ENCODE results near the gene ATP6V0A4. TPM values are rescaled to one million over a fixed set of nuclear protein-coding genes. Genes with fewer than 3 reads are reported as not detected.

Gene ATP6V0A4
- total RNA-seq, 6 experiments from 2014 or later = not detected

DNA sequence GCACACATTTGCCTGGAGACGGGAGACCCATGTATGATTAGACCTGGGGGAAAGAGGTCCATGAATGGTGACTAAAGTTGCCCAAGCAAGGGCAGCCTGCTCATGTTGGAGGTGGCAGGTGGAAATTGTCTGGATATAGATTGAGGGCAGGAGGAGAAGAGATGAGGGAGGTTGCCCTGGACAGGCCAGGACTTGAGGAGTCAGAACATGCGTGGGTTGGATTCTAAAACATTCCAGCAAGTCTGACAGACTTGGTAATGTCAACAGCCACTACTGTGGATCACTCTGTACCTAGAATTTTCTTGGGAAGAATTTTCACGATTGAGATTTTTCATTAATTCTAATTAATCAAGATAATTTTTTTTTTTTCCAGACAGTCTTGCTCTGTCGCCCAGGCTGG lies 77.7 kb downstream of the ATP6V0A4 start:
- Histone ChIP-seq H3K9me3 (no peaks in the 10 kb centered on the region), H3K27ac (no peak overlapping the region), H3K36me3 (no peaks in the 10 kb centered on the region), H3K4me3 (no peak overlapping the region), H3K27me3 (no peaks in the 10 kb centered on the region), H3K4me1 (no peaks in the 10 kb centered on the region)
- DNase-seq (no peak), ATAC-seq (no peak)
- intact Hi-C loops (cut with DNase I) = no loop called here
- no peak for TF ChIP-seq POLR2A (IDR thresholded peaks at IDR 0.05)
- TF ChIP-seq, protein P1, sequence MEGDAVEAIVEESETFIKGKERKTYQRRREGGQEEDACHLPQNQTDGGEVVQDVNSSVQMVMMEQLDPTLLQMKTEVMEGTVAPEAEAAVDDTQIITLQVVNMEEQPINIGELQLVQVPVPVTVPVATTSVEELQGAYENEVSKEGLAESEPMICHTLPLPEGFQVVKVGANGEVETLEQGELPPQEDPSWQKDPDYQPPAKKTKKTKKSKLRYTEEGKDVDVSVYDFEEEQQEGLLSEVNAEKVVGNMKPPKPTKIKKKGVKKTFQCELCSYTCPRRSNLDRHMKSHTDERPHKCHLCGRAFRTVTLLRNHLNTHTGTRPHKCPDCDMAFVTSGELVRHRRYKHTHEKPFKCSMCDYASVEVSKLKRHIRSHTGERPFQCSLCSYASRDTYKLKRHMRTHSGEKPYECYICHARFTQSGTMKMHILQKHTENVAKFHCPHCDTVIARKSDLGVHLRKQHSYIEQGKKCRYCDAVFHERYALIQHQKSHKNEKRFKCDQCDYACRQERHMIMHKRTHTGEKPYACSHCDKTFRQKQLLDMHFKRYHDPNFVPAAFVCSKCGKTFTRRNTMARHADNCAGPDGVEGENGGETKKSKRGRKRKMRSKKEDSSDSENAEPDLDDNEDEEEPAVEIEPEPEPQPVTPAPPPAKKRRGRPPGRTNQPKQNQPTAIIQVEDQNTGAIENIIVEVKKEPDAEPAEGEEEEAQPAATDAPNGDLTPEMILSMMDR (IDR thresholded peaks at IDR 0.05) = no peak
- 75% methylated on average over 3 of the region's 4 CpGs for WGBS (ENCODE audit: insufficient coverage, low coverage, low lambda C conversion rate, missing lambda C conversion rate)

DNA sequence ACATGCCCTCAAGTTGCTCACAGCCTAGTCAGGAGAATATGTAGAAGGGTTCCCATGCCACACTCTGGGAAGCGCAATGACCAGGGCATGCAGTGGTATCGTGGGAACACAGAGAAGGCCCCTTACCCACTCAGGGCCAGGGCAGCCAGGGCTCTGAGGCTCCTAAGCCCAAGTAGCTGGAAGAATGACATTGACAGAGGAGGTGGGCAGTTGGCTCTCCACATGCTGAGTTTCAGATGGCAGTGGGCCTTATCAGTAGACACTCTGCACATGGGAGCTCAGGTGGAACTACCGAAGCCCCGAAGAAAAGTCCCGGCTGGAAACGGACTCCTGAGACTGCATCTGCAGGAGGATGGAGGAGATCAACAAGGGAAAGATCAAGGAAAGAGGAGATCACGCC lies 81.1 kb downstream of the ATP6V0A4 start:
- no peaks in the 10 kb centered on the region for H3K4me1 ChIP-seq
- no peaks in the 10 kb centered on the region for H3K27me3 ChIP-seq
- intact Hi-C loops (cut with DNase I) = no loop called here
- ATAC-seq (no peak), DNase-seq (no peak)
- no peak overlapping the region for H3K4me3 ChIP-seq
- TF ChIP-seq, protein P1 (IDR thresholded peaks at IDR 0.05) = no peak
- no peak for TF ChIP-seq POLR2A (IDR thresholded peaks at IDR 0.05)
- H3K36me3 ChIP-seq = no peaks in the 10 kb centered on the region
- WGBS (ENCODE audit: insufficient coverage, low coverage, low lambda C conversion rate, missing lambda C conversion rate) = 80% methylated on average over 4 of the region's 7 CpGs
- H3K27ac ChIP-seq = no peak overlapping the region
- no peaks in the 10 kb centered on the region for H3K9me3 ChIP-seq

DNA sequence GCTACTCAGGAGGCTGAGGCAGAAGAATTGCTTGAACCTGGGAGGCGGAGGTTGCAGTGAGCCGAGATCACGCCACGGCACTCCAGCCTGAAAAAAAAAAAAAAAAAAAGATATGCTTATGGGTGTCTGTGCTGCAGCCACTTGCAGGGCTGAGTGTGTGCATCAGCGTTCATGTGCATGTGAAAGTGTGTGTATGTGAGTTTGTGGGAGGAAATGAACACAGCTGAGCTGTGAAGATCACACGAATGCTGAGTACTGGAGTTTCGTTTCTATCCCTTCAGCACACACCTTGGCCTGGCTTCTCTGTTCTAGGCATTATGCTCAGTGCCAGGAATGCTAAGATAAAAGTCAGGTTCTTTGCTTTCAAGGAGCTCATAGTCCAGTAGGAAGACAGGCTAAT lies 84.8 kb downstream of the ATP6V0A4 start:
- ATAC-seq (no peak), DNase-seq (no peak)
- Histone ChIP-seq H3K36me3 (no peaks in the 10 kb centered on the region), H3K4me1 (no peaks in the 10 kb centered on the region), H3K27me3 (no peaks in the 10 kb centered on the region), H3K27ac (no peak overlapping the region), H3K9me3 (no peaks in the 10 kb centered on the region), H3K4me3 (no peak overlapping the region)
- WGBS (ENCODE audit: insufficient coverage, low coverage, low lambda C conversion rate, missing lambda C conversion rate) = 71% methylated on average over 7 of the region's 7 CpGs
- TF ChIP-seq, protein P1 (IDR thresholded peaks at IDR 0.05) = no peak
- no peak for TF ChIP-seq POLR2A (IDR thresholded peaks at IDR 0.05)
- intact Hi-C loops (cut with DNase I) = no loop called here

DNA sequence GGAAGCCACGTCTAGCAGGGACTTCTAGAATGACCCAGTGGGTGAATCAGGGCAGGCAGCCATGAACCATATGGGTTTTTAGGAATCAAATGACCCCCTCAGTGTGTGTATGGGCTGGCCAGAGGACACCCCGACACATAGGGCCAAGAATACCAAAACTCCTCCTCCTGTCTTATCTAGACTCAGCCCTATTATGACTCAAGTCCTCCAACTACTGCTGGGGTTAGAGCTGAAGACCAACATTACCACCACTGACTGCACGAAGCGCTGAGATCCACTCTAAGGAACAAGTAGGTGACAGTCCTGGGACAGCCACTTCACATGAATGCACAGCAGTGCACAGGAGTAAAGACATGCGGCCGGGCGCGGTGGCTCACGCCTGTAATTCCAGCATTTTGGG lies 85.3 kb downstream of the ATP6V0A4 start:
- intact Hi-C loops (cut with DNase I) = no loop called here

More for the DNA sequence above, 85.3 kb downstream of the ATP6V0A4 start:
- 96% methylated on average over 6 of the region's 9 CpGs for WGBS (ENCODE audit: insufficient coverage, low coverage, low lambda C conversion rate, missing lambda C conversion rate)
- H3K9me3 ChIP-seq = no peaks in the 10 kb centered on the region
- no peak for ATAC-seq
- no peaks in the 10 kb centered on the region for H3K36me3 ChIP-seq
- TF ChIP-seq, protein P1 (IDR thresholded peaks at IDR 0.05) = no peak
- TF ChIP-seq POLR2A (IDR thresholded peaks at IDR 0.05) = no peak
- no peak overlapping the region for H3K4me3 ChIP-seq
- H3K27ac ChIP-seq = no peak overlapping the region
- no peaks in the 10 kb centered on the region for H3K4me1 ChIP-seq
- DNase-seq = no peak
- H3K27me3 ChIP-seq = no peaks in the 10 kb centered on the region
